ENCODE data around the gene P4HA2.

DNA sequence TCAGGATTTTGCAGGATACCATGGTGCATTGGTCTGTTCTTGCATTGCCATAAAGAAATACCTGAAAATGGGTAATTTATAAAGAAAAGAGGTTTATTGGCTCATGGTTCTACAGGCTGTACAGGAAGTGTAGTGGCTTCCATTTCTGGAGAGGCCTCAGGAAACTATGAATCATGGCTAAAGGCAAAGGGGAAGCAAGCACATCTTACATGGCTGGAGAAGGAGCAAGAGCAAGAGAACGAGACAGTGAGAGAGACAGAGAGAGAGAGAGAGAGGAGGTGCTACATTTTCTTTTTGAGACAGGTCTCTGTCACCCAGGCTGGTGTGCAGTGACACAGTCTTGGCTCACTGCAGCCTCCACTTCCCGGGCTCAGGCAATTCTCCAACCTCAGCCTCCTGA, 43.9 kb downstream of the P4HA2 start:
- no peak for TF ChIP-seq TAF1 (IDR thresholded peaks at IDR 0.05; ENCODE audit: low read depth)
- no peak for TF ChIP-seq NFIC (IDR thresholded peaks at IDR 0.05)
- no peak for TF ChIP-seq FOXM1 (IDR thresholded peaks at IDR 0.05; ENCODE audit: borderline replicate concordance, low read depth)
- TF ChIP-seq TCF12 (IDR thresholded peaks at IDR 0.05; ENCODE audit: low read depth): no peak

Data from Ishikawa (cell line).